Uterus (tissue), 2 donors: ENCODE data around the gene PLXNB3.

Experiments
- CTCF ChIP-seq, 4 experiments: fragments of 200-600 bp in 2 of 4; fragments of 450-650 bp in 2 of 4; sonication (generic) in 2 of 4; IDR thresholded peaks; one replicate each; pipeline ENCODE4 v1.5.1; 2016 to 2019; ENCODE audit warnings: antibody characterized with exemption in 4 of 4, mild to moderate bottlenecking in 2 of 4, moderate library complexity in 1 of 4
- POLR2A ChIP-seq, 2 donors: fragments of 450-650 bp; IDR thresholded peaks; one replicate each; pipeline ENCODE4 v1.6.1; 2016; ENCODE audit warnings: antibody characterized with exemption in 2 of 2, mild to moderate bottlenecking in 1 of 2, moderate library complexity in 1 of 2

- TF ChIP-seq CTCF (IDR thresholded peaks at IDR 0.05): no peak
- TF ChIP-seq POLR2A (IDR thresholded peaks at IDR 0.05): no peak
Measured at GRCh38 chrX:153741446-153741845, 22.6 kb upstream of the PLXNB3 start.
